ENCODE results near the gene KLF2. TPM values are rescaled to one million over a fixed set of nuclear protein-coding genes. Genes with fewer than 3 reads are reported as not detected.
"Not testable (repeated sequence)": the region's sequence is repeated elsewhere in the genome, so short reads cannot be mapped to it uniquely, and the experiment has no call there.

Gene KLF2
- total RNA-seq (10 to 100 TPM in 1 of 2 donors, 1 to 10 TPM in 1; 8.8 to 22.5 TPM), polyA plus RNA-seq (ENCODE audit: insufficient read length in 2 of 2) (10 to 100 TPM; 23.3 to 64.7 TPM)
- long read RNA-seq, donor 1, transcript KLF2-201 (3 exons, 2,018 nt): major isoform, 10 of 16 reads
- long read RNA-seq, donor 1, partial matches to known transcripts: 6 of 16 reads
- long read RNA-seq, donor 1, other reads (novel, unspliced or antisense): 0 of 16 reads
- long read RNA-seq, donor 2, partial matches to known transcripts: 0 of 2 reads
- long read RNA-seq, donor 2, other reads (novel, unspliced or antisense): 0 of 2 reads
- long read RNA-seq, donor 3, partial matches to known transcripts: 0 of 4 reads
- long read RNA-seq, donor 3, other reads (novel, unspliced or antisense): 0 of 4 reads
- long read RNA-seq, donor 4, transcript KLF2-201 (3 exons, 2,018 nt): major isoform, 14 of 21 reads
- long read RNA-seq, donor 4, partial matches to known transcripts: 7 of 21 reads
- long read RNA-seq, donor 4, other reads (novel, unspliced or antisense): 0 of 21 reads

DNA sequence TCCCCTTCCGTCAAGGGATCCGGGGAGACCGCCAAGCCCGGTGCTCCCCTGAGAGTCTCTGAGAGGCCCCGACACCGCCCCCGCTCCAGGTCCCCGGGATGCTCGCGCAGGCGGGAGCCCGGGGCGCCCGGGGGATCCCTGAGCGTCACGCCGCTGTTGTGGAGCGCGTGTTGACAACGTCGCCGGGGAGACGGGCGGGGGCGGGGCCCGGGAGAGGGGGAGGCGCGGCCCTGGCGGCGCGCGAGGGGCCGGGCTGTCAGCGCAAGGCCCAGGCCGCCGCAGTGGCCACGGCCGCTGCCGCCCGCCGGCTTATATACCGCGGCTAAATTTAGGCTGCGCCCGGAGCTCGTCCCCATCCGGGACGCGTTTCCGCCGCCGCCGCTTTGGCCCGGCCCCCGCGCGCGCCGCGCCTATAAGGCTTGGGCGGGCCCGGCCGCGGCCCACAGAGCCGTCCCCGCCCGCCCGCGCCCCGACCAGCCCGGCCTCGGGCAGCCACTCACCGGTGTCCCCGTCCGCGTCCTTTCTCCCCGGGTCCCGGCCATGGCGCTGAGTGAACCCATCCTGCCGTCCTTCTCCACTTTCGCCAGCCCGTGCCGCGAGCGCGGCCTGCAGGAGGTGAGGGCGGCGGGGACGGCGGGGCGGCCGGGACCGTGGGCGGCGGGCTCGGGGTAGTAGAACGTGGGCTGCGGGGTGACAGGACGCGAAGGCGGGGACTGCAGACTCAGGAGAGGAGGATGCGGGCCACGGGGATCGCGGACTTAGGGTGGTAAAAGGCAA lies at the start of gene KLF2:
Gene KLF2, plus strand, starts transcription at position 443 of the 777 bp plus-strand sequence. Its CDS starts 98 bp downstream, at position 541.
- H3K36me3 ChIP-seq (ENCODE audit: control insufficient read depth, insufficient read depth, low read length): peaks cover 12% of the 10 kb centered on the region
- H3K4me3 ChIP-seq (ENCODE audit: low read depth, low read length): peak within 1 kb of the TSS; percentile 41
- WGBS (ENCODE audit: insufficient coverage): under 1% methylated on average over 105 of the region's 105 CpGs
- peaks cover 13% of the 10 kb centered on the region for H3K4me1 ChIP-seq (ENCODE audit: control insufficient read depth, insufficient read depth, low read length)
- peak within 1 kb of the TSS; percentile 75 for H3K27ac ChIP-seq (ENCODE audit: low read depth, low read length)
- H3K9me3 ChIP-seq (ENCODE audit: control insufficient read depth, insufficient read depth, low read length): no peaks in the 10 kb centered on the region
- H3K27me3 ChIP-seq (ENCODE audit: control insufficient read depth, insufficient read depth, low read length): peaks cover 39% of the 10 kb centered on the region
- peak in 4 of 6 donors; percentile 51 to 93 (median 66) for DNase-seq (ENCODE audit: low read depth in 4 of 6, low spot score in 6 of 6)

DNA sequence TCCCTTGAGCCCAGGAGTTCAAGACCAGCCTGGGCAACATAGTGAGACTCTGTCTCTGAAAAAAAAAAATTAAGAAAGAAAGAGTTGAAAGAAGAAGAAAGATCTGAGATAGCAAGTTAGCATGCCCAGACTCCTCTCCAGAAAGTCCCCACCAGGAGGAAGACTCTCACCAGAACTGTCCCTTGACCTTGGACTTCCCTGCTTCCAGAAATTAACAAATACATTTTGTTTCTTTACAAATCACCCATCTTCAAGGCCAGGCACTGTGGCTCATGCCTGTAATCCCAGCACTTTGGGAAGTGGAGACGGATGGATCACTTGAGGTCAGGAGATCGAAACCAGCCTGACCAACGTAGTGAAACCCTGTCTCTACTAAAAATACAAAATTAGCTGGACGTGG lies 44.3 kb upstream of the KLF2 start:
- Histone ChIP-seq H3K27me3 (ENCODE audit: control insufficient read depth, insufficient read depth, low read length) (no peaks in the 10 kb centered on the region), H3K27ac (ENCODE audit: low read depth, low read length) (no peak overlapping the region), H3K4me1 (ENCODE audit: control insufficient read depth, insufficient read depth, low read length) (peaks cover 16% of the 10 kb centered on the region), H3K4me3 (ENCODE audit: low read depth, low read length) (no peak overlapping the region), H3K9me3 (ENCODE audit: control insufficient read depth, insufficient read depth, low read length) (no peaks in the 10 kb centered on the region), H3K36me3 (ENCODE audit: control insufficient read depth, insufficient read depth, low read length) (no peaks in the 10 kb centered on the region)
- 90% methylated on average over 3 of the region's 4 CpGs for WGBS (ENCODE audit: insufficient coverage)
- no peak for DNase-seq (ENCODE audit: low read depth in 4 of 6, low spot score in 6 of 6)

DNA sequence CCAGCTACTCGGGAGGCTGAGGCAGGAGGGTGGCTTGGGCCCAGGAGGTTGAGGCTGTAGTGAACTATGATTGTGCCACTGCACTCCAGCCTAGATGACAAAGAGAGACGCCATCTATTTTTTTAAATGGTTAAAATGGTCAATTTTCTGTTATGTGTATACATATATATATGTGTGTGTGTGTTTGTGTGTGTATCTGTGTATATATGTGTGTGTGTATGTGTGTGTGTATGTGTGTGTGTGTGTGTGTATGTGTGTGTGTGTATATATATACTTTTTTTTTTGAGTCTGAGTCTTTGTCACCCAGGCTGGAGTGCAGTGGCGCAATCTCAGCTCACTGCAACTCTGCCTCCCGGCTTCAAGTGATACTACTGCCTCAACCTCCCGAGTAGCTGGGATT lies 42.9 kb upstream of the KLF2 start:
- Histone ChIP-seq H3K4me1 (ENCODE audit: control insufficient read depth, insufficient read depth, low read length) (peaks cover 28% of the 10 kb centered on the region), H3K36me3 (ENCODE audit: control insufficient read depth, insufficient read depth, low read length) (no peaks in the 10 kb centered on the region), H3K9me3 (ENCODE audit: control insufficient read depth, insufficient read depth, low read length) (no peaks in the 10 kb centered on the region), H3K4me3 (ENCODE audit: low read depth, low read length) (no peak overlapping the region), H3K27me3 (ENCODE audit: control insufficient read depth, insufficient read depth, low read length) (peaks cover 3% of the 10 kb centered on the region), H3K27ac (ENCODE audit: low read depth, low read length) (no peak overlapping the region)
- 100% methylated on average over 1 of the region's 5 CpGs for WGBS (ENCODE audit: insufficient coverage)
- no peak for DNase-seq (ENCODE audit: low read depth in 4 of 6, low spot score in 6 of 6)

DNA sequence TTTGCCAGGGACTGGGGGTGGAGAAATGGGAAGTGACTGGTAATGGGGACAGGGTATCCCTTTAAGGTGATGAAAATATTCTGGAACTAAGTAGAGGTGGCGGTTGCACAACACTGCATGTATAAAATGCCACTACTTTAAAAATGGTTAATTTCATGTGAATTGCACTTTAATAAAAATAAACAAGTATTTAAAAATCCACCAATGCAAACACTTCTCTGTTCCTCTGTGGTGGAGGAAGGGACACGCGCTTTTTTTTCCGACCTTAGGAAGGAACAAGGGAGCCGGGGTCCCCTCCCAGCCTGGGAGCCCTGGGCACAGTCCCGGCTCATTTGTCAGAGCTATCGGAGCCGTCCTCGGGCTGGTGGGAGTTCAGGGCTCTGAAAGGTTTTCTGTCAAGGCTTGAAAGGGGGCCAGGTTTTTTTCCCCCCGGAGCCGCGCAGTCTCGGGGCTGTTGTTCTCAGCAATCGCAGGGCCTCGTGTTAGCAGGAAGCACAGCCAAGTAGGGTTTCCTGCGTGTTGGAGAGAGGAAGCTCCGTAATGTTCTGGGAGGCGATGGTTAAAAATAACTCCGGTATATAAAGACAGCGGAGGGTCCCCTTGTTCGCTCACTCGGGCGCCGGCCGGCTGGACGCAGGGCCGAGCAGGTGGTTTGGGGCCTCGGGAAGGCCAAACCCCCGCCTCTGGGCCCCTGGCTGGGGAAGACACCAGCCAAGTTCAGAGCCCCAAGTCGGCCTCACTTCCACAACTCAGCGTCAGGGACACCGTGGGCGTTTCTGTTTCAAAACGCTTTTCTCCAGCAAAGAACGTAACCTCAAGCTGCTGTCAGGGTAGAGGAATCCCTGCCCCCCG lies 41.2 kb upstream of the KLF2 start:
- Histone ChIP-seq H3K36me3 (ENCODE audit: control insufficient read depth, insufficient read depth, low read length) (no peaks in the 10 kb centered on the region), H3K4me1 (ENCODE audit: control insufficient read depth, insufficient read depth, low read length) (peaks cover 28% of the 10 kb centered on the region), H3K4me3 (ENCODE audit: low read depth, low read length) (peak overlapping the region; percentile 9), H3K27ac (ENCODE audit: low read depth, low read length) (peak overlapping the region; percentile 93), H3K27me3 (ENCODE audit: control insufficient read depth, insufficient read depth, low read length) (peaks cover 3% of the 10 kb centered on the region), H3K9me3 (ENCODE audit: control insufficient read depth, insufficient read depth, low read length) (no peaks in the 10 kb centered on the region)
- 2% methylated on average over 35 of the region's 36 CpGs for WGBS (ENCODE audit: insufficient coverage)
- DNase-seq (ENCODE audit: low read depth in 4 of 6, low spot score in 6 of 6): peak in 4 of 6 donors; percentile 47 to 93 (median 72)

DNA sequence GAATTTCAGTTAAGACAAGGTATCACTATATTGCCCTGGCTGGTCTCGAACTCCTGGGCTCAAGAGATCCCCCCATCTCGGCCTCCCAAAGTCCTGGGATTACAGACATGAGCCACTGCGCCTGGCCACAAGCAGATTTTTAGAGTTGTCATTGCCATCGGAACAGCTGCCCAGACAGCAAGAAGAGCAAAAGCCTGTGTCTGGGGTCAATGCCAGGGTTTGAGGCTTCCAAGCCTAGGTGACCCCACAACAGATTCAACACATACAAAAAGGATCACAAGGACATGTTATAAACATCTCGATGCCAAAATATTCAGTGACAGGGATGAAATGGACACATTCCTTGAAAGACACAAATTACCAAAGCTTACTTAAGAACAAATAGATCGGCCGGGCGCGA lies 40.1 kb upstream of the KLF2 start:
- H3K9me3 ChIP-seq (ENCODE audit: control insufficient read depth, insufficient read depth, low read length): no peaks in the 10 kb centered on the region
- peaks cover 3% of the 10 kb centered on the region for H3K27me3 ChIP-seq (ENCODE audit: control insufficient read depth, insufficient read depth, low read length)
- no peak for DNase-seq (ENCODE audit: low read depth in 4 of 6, low spot score in 6 of 6)
- H3K4me1 ChIP-seq (ENCODE audit: control insufficient read depth, insufficient read depth, low read length): peaks cover 28% of the 10 kb centered on the region
- WGBS (ENCODE audit: insufficient coverage): 94% methylated on average over 9 of the region's 9 CpGs
- no peak overlapping the region for H3K4me3 ChIP-seq (ENCODE audit: low read depth, low read length)
- H3K27ac ChIP-seq (ENCODE audit: low read depth, low read length): peak overlapping the region; percentile 93
- H3K36me3 ChIP-seq (ENCODE audit: control insufficient read depth, insufficient read depth, low read length): no peaks in the 10 kb centered on the region

DNA sequence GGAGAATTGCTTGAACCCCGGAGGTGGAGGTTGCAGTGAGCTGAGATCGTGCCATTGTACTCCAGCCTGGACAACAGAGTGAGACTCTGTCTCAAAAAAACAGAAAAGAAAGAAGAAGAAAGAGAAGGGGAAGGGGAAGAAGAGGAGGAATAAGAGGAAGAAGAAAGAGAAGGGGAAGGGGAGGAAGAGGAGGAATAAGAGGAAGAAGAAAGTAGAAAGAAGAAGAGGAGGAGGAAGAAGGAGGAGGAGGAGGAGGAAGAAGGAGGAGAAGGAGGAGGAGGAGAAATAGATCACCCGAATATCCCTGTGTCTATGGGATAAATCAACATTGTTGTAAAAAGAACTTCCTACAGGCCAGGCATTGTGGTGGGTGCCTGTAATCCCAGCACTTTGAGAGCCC lies 39.5 kb upstream of the KLF2 start:
- H3K9me3 ChIP-seq (ENCODE audit: control insufficient read depth, insufficient read depth, low read length); H3K4me3 ChIP-seq (ENCODE audit: low read depth, low read length); H3K36me3 ChIP-seq (ENCODE audit: control insufficient read depth, insufficient read depth, low read length); H3K27ac ChIP-seq (ENCODE audit: low read depth, low read length); DNase-seq (ENCODE audit: low read depth in 4 of 6, low spot score in 6 of 6); H3K27me3 ChIP-seq (ENCODE audit: control insufficient read depth, insufficient read depth, low read length): not testable (repeated sequence)
- H3K4me1 ChIP-seq (ENCODE audit: control insufficient read depth, insufficient read depth, low read length): peaks cover 28% of the 10 kb centered on the region
- WGBS (ENCODE audit: insufficient coverage): 100% methylated on average over 2 of the region's 3 CpGs

DNA sequence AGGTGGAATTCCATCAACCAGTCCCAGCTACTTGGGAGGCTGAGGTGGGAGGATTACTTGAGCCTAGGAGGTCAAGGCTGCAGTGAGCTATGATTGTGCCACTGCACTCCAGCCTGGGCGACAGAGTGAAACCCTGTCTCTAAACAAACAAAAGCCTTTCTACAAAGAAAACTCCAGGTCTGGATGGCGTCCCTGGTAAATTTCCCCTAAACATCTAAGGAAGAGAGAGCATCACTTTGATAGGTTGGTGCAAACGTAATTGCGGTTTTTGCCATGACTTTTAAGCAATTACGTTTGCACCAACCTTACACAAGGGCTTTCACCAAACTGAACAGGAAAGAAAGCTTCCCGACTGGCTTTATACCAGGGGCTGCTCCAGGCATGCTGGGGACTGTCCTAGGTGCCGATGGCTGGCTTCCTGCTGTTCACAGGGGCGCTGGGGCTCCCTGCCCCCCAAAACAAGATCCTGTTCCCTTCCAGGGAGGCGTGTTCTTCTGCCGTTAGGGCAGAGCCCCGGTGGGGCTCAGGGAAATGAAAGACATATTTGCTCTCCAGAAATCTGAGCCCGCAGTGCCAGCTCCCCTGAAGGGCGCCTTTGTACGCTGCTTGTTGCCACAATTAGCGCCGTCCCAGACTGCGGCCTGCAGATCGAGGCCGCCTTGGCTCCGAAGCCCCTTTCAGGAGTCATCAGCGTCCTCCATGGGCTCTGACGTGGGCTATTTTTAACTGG lies 38.7 kb upstream of the KLF2 start:
- peaks cover 28% of the 10 kb centered on the region for H3K4me1 ChIP-seq (ENCODE audit: control insufficient read depth, insufficient read depth, low read length)
- no peaks in the 10 kb centered on the region for H3K9me3 ChIP-seq (ENCODE audit: control insufficient read depth, insufficient read depth, low read length)
- peak overlapping the region; percentile 58 for H3K27ac ChIP-seq (ENCODE audit: low read depth, low read length)
- 14% methylated on average over 19 of the region's 22 CpGs for WGBS (ENCODE audit: insufficient coverage)
- H3K4me3 ChIP-seq (ENCODE audit: low read depth, low read length): no peak overlapping the region
- peak in 2 of 6 donors; percentile 45 to 75 for DNase-seq (ENCODE audit: low read depth in 4 of 6, low spot score in 6 of 6)
- H3K36me3 ChIP-seq (ENCODE audit: control insufficient read depth, insufficient read depth, low read length): no peaks in the 10 kb centered on the region
- peaks cover 3% of the 10 kb centered on the region for H3K27me3 ChIP-seq (ENCODE audit: control insufficient read depth, insufficient read depth, low read length)

DNA sequence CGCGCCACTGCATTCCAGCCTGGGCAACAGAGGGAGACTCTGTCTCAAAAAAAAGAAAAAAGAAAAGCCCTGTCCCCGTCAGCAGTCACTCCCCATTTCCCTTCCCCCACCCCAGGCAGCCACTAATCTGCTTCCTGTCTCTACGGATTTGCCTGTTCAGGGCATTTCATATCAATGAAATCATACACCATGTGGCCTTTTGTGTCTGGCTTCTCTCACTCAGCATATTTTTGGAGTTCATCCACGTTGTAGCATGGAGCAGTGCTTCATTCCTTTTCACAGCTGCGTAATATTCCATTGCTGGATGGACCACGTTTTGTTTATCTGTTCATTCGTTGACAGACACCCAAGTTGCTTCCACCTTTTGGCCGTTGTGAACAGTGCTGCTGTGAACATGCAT lies 36.1 kb upstream of the KLF2 start:
- no peak overlapping the region for H3K4me3 ChIP-seq (ENCODE audit: low read depth, low read length)
- H3K27ac ChIP-seq (ENCODE audit: low read depth, low read length): no peak overlapping the region
- 82% methylated on average over 9 of the region's 9 CpGs for WGBS (ENCODE audit: insufficient coverage)
- no peak for DNase-seq (ENCODE audit: low read depth in 4 of 6, low spot score in 6 of 6)
- H3K27me3 ChIP-seq (ENCODE audit: control insufficient read depth, insufficient read depth, low read length): peaks cover 3% of the 10 kb centered on the region
- H3K36me3 ChIP-seq (ENCODE audit: control insufficient read depth, insufficient read depth, low read length): no peaks in the 10 kb centered on the region
- H3K9me3 ChIP-seq (ENCODE audit: control insufficient read depth, insufficient read depth, low read length): no peaks in the 10 kb centered on the region
- peaks cover 31% of the 10 kb centered on the region for H3K4me1 ChIP-seq (ENCODE audit: control insufficient read depth, insufficient read depth, low read length)
